Kidney (tissue), 14 donors: ENCODE measurements around the gene GPATCH4. TPM values are rescaled to one million over a fixed set of nuclear protein-coding genes. Genes with fewer than 3 reads are reported as not detected.

Experiments
- DNase-seq, 5 donors: peaks; one replicate each; pipeline ENCODE4 v3.0.0-alpha.2; 2013 to 2020
- FAIRE-seq: peaks from 2 replicates; lab custom pipeline; 2012; peaks lifted over from hg19 to GRCh38; lab: Jason Lieb, UNC
- H3K27ac ChIP-seq, 2 donors: one replicate each; pipeline ENCODE4 v1.7.0; 2013; ENCODE audit warnings: low read depth in 2 of 2, low read length in 2 of 2, inconsistent platforms in 1 of 2
- H3K27me3 ChIP-seq: one replicate; pipeline ENCODE4 v1.7.1; 2013; ENCODE audit warnings: low read length, inconsistent platforms; ENCODE audit not compliant: control insufficient read depth, insufficient read depth
- H3K36me3 ChIP-seq, 3 donors: one replicate each; pipeline versions ENCODE4 v1.7.0 to v1.7.1; 2013; ENCODE audit warnings: low read length in 3 of 3, control low read depth in 1 of 3, inconsistent platforms in 1 of 3; ENCODE audit not compliant: insufficient read depth in 3 of 3, control insufficient read depth in 2 of 3
- H3K4me1 ChIP-seq, 3 donors: one replicate each; pipeline versions ENCODE4 v1.7.0 to v1.7.1; 2013; ENCODE audit warnings: low read length in 3 of 3, inconsistent platforms in 1 of 3, low read depth in 1 of 3; ENCODE audit not compliant: control insufficient read depth in 2 of 3, insufficient read depth in 2 of 3
- H3K4me3 ChIP-seq, 3 donors: one replicate each; pipeline versions ENCODE4 v1.7.0 to v1.8.1; 2013; ENCODE audit warnings: low read length in 3 of 3, control low read depth in 1 of 3, inconsistent platforms in 1 of 3
- H3K9ac ChIP-seq, 3 donors: one replicate each; pipeline versions ENCODE4 v1.7.0 to v1.7.1; 2013; ENCODE audit warnings: low read length in 3 of 3, control low read depth in 1 of 3, inconsistent platforms in 1 of 3
- H3K9me3 ChIP-seq, 3 donors: one replicate each; pipeline versions ENCODE4 v1.7.0 to v1.7.1; 2013; ENCODE audit warnings: low read length in 3 of 3, control low read depth in 1 of 3, inconsistent platforms in 1 of 3; ENCODE audit not compliant: control insufficient read depth in 2 of 3, insufficient read depth in 1 of 3
- CTCF ChIP-seq: IDR thresholded peaks from 3 replicates; pipeline ENCODE4 v1.5.1; 2012; ENCODE audit warnings: mild to moderate bottlenecking, moderate library complexity, borderline replicate concordance; ENCODE audit not compliant: insufficient read depth; ENCODE audit errors: extremely low read depth
- intact Hi-C: fragments of 100-400 bp; cut with DNase I; formaldehyde crosslinking; loops from one replicate; pipeline ENCODE4 v1.11.1; 2022
- polyA plus RNA-seq: library from polyadenylated mRNA; stranded (reverse); fragments of 350-450 nt; fragmentation: Illumina TruSeq; extraction: RNeasy Lipid Tissue Mini Kit (QIAGEN cat#74804); gene quantifications from one replicate; pipeline ENCODE4 v1.2.3, GENCODE V29; 2014; ENCODE audit warnings: low read depth, low replicate concordance; ENCODE audit not compliant: insufficient read depth
- total RNA-seq: library from RNA; stranded (reverse); fragmentation: NEBNext Ultra II Directional; extraction: Animal tissue kit (Norgen Biotek cat#: 25700); gene quantifications from one replicate; pipeline ENCODE4 v1.2.1, GENCODE V29; 2021
- donor health status: control.
- donor health status: control.
- donor health status: control.
- donor health status: control.
- donor health status: control.
- donor health status: DM: yes; HTN: yes; CAD: no.
- donor health status: Normal renal cell carcinoma (clear cell type).

The GPATCH4 gene
- total and polyA plus RNA-seq, 2 donors from 2014 or later = 24.0 to 26.2 TPM

DNA sequence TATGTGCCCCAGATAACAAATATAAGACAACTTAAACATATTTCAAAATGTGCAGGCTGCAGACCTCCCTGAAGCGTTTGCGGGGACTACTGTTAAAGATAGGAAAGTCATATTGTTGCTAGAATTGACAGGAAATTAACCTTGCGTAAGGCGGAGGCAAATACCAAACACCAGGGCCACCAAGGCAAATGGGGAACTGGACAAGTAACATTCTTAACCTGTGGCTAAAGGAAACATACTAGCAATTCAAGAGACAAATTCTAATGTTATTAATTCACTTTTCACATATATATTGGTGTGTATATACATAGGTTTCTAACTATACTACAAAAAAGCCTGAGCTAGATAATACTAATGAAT, 24.8 kb upstream of the GPATCH4 start:
- no peak for DNase-seq
- H3K4me1 ChIP-seq = peaks cover 0 to 15% (median 0%) of the 10 kb centered on the region in 3 donors
- H3K9ac ChIP-seq = no peak overlapping the region
- peak overlapping the region in 1 of 3 donors; percentile 44 for H3K4me3 ChIP-seq
- no peak for FAIRE-seq
- H3K27ac ChIP-seq = no peak overlapping the region
- H3K9me3 ChIP-seq = no peaks in the 10 kb centered on the region
- TF ChIP-seq CTCF = no peak
- H3K36me3 ChIP-seq = no peaks in the 10 kb centered on the region
- peaks cover 12% of the 10 kb centered on the region for H3K27me3 ChIP-seq
- intact Hi-C loops = no loop called here

GRCh38 chr1:156625436-156626078, 24.3 kb upstream of the GPATCH4 start:
- peak; percentile 62 to 77 (median 71) for DNase-seq
- Histone ChIP-seq H3K27me3 (peaks cover 12% of the 10 kb centered on the region), H3K27ac (no peak overlapping the region), H3K9me3 (no peaks in the 10 kb centered on the region), H3K9ac (no peak overlapping the region), H3K4me1 (peaks cover 0 to 15% (median 0%) of the 10 kb centered on the region in 3 donors), H3K4me3 (peak overlapping the region in 1 of 3 donors; percentile 44), H3K36me3 (no peaks in the 10 kb centered on the region)
- peak; percentile 77 for TF ChIP-seq CTCF
- no peak for FAIRE-seq
- intact Hi-C loops = no loop called here

- H3K27me3 ChIP-seq = peaks cover 12% of the 10 kb centered on the region
- no peaks in the 10 kb centered on the region for H3K36me3 ChIP-seq
- FAIRE-seq (no peak), DNase-seq (peak in 2 of 5 donors; percentile 14 to 79)
- H3K27ac ChIP-seq = no peak overlapping the region
- H3K4me1 ChIP-seq = peaks cover 0 to 15% (median 0%) of the 10 kb centered on the region in 3 donors
- no peak for TF ChIP-seq CTCF
- H3K9ac ChIP-seq = no peak overlapping the region
- H3K4me3 ChIP-seq = no peak overlapping the region
- no peaks in the 10 kb centered on the region for H3K9me3 ChIP-seq
- intact Hi-C loops = no loop called here
Observed at GRCh38 chr1:156624814-156625435, 23.6 kb upstream of the GPATCH4 start.
